Smooth muscle cell (in vitro differentiated cells): ENCODE measurements around the gene NOD1. TPM values are rescaled to one million over a fixed set of nuclear protein-coding genes. Genes with fewer than 3 reads are reported as not detected.

Experiments used
- DNase-seq: peaks from one replicate; lab custom pipeline; 2025; ENCODE audit not compliant: unreplicated experiment; lab: John Stamatoyannopoulos, UW
- H2AFZ ChIP-seq: fragments of 200-600 bp; sonication (generic); 2 replicates; pipeline ENCODE4 v1.6.0; 2016; ENCODE audit warnings: antibody characterized with exemption, low read depth, mild to moderate bottlenecking
- H3F3A ChIP-seq: fragments of 200-600 bp; sonication (generic); 2 replicates; pipeline ENCODE4 v1.6.0; 2017; ENCODE audit warnings: antibody characterized with exemption, low read depth
- H3K27ac ChIP-seq: fragments of 200-600 bp; sonication (generic); 2 replicates; pipeline ENCODE4 v1.5.1; 2016; ENCODE audit warnings: low read depth, mild to moderate bottlenecking
- H3K27me3 ChIP-seq: fragments of 200-600 bp; sonication (generic); 2 replicates; pipeline ENCODE4 v1.6.1; 2016; ENCODE audit warnings: low read depth, mild to moderate bottlenecking
- H3K36me3 ChIP-seq: fragments of 200-600 bp; sonication (generic); 2 replicates; pipeline ENCODE4 v1.5.1; 2016; ENCODE audit warnings: low read depth
- H3K4me1 ChIP-seq: fragments of 200-600 bp; sonication (generic); 2 replicates; pipeline ENCODE4 v1.5.1; 2016; ENCODE audit warnings: low read depth
- H3K4me2 ChIP-seq: fragments of 200-600 bp; sonication (generic); 2 replicates; pipeline ENCODE4 v1.6.0; 2016; ENCODE audit warnings: mild to moderate bottlenecking
- H3K4me3 ChIP-seq: fragments of 200-600 bp; sonication (generic); 2 replicates; pipeline ENCODE4 v1.5.1; 2016; ENCODE audit warnings: mild to moderate bottlenecking
- H3K79me2 ChIP-seq: fragments of 200-600 bp; sonication (generic); 2 replicates; pipeline ENCODE4 v1.6.0; 2016; ENCODE audit warnings: low read depth, mild to moderate bottlenecking
- H3K9ac ChIP-seq: fragments of 200-600 bp; sonication (generic); 2 replicates; pipeline ENCODE4 v1.6.0; 2016; ENCODE audit warnings: low read depth
- H3K9me3 ChIP-seq: fragments of 200-600 bp; sonication (generic); replicated peaks from 2 replicates; pipeline ENCODE4 v1.5.1; 2016; ENCODE audit warnings: low read depth
- H4K20me1 ChIP-seq: fragments of 200-600 bp; sonication (generic); 2 replicates; pipeline ENCODE4 v1.6.0; 2016; ENCODE audit warnings: low read depth
- CTCF ChIP-seq: fragments of 200-600 bp; sonication (generic); IDR thresholded peaks from 2 replicates; pipeline ENCODE4 v1.5.1; 2017; ENCODE audit warnings: borderline replicate concordance, mild to moderate bottlenecking, antibody characterized with exemption; ENCODE audit not compliant: insufficient read depth, poor library complexity, severe bottlenecking
- WGBS: methylation state at CpG from one replicate; pipeline ENCODE4 v1.1.7; 2016; ENCODE audit warnings: low lambda C conversion rate; 5-methylcytosine and 5-hydroxymethylcytosine counted together
- polyA plus RNA-seq: library from polyadenylated mRNA; unstranded; fragments of >200 nt; fragmentation: Nextera tagmentation; extraction: Ambion mirVana; gene quantifications from 2 replicates; pipeline ENCODE4 v1.2.1, GENCODE V29; 2016
- total RNA-seq: library from RNA; depleted of rRNA; stranded (reverse); fragments of >200 nt; gene quantifications from 2 replicates; pipeline ENCODE4 v1.2.3, GENCODE V29; 2014

NOD1 gene
- total and polyA plus RNA-seq, 2 experiments from 2014 or later: 8.6 to 10.5 TPM

GRCh38 chr7:30413864-30414263 is 64.7 kb downstream of the NOD1 start:
- no peak overlapping the region for H3K27ac ChIP-seq
- H3K36me3 ChIP-seq: no peaks in the 10 kb centered on the region
- H3K9me3 ChIP-seq: no peaks in the 10 kb centered on the region
- peaks cover 4% of the 10 kb centered on the region for H3K27me3 ChIP-seq
- H3K4me2 ChIP-seq: no peak overlapping the region
- no peak overlapping the region for H3K9ac ChIP-seq
- no peak for TF ChIP-seq CTCF
- no peaks in the 10 kb centered on the region for H4K20me1 ChIP-seq
- no peak overlapping the region for H3K4me3 ChIP-seq
- no peak overlapping the region for H2AFZ ChIP-seq
- H3K4me1 ChIP-seq: peaks cover 3% of the 10 kb centered on the region
- WGBS: 91% methylated on average over 7 of the region's 7 CpGs
- H3F3A ChIP-seq: no peaks in the 10 kb centered on the region
- no peaks in the 10 kb centered on the region for H3K79me2 ChIP-seq
- no peak for DNase-seq

GRCh38 chr7:30412782-30413504 is 65.6 kb downstream of the NOD1 start:
- H3K9me3 ChIP-seq: no peaks in the 10 kb centered on the region
- H3K27me3 ChIP-seq: peaks cover 4% of the 10 kb centered on the region
- no peak overlapping the region for H2AFZ ChIP-seq
- H3F3A ChIP-seq: no peaks in the 10 kb centered on the region
- H3K4me2 ChIP-seq: no peak overlapping the region
- H4K20me1 ChIP-seq: no peaks in the 10 kb centered on the region
- no peak overlapping the region for H3K27ac ChIP-seq
- no peak overlapping the region for H3K4me3 ChIP-seq
- no peak for DNase-seq
- peak; percentile 49 for TF ChIP-seq CTCF
- 53% methylated on average over 5 of the region's 5 CpGs for WGBS
- no peaks in the 10 kb centered on the region for H3K36me3 ChIP-seq
- H3K9ac ChIP-seq: no peak overlapping the region
- H3K79me2 ChIP-seq: no peaks in the 10 kb centered on the region
- peaks cover 3% of the 10 kb centered on the region for H3K4me1 ChIP-seq

DNA sequence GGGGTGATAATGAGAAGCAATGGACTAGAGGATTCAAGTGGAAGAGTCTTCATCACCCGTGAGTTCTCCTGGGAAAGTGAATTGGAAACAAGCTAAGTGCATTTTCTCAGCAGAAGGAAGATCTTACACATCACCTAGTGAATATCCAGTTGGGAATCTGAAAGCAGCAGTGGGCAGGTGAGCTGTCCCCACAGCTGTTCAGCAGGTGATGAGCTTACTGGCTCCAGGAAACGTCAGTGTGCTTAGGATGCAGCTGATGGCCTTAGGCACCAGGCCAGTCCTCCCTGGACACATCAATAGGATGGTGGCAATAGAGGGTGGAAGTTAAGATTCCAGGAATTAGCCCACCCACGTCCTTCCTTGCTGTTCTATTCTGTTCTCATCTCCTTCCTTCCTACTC is 66.7 kb downstream of the NOD1 start:
- H3K9me3 ChIP-seq: no peaks in the 10 kb centered on the region
- no peak overlapping the region for H3K4me2 ChIP-seq
- no peak overlapping the region for H3K4me3 ChIP-seq
- no peak overlapping the region for H2AFZ ChIP-seq
- no peaks in the 10 kb centered on the region for H3F3A ChIP-seq
- no peaks in the 10 kb centered on the region for H4K20me1 ChIP-seq
- peaks cover 4% of the 10 kb centered on the region for H3K27me3 ChIP-seq
- H3K79me2 ChIP-seq: no peaks in the 10 kb centered on the region
- DNase-seq: no peak
- H3K9ac ChIP-seq: no peak overlapping the region
- no peaks in the 10 kb centered on the region for H3K36me3 ChIP-seq
- H3K27ac ChIP-seq: no peak overlapping the region
- peaks cover 3% of the 10 kb centered on the region for H3K4me1 ChIP-seq
- 83% methylated on average over 3 of the region's 3 CpGs for WGBS
- no peak for TF ChIP-seq CTCF

- Histone ChIP-seq H3K4me1 (peaks cover 3% of the 10 kb centered on the region), H3K27ac (no peak overlapping the region), H4K20me1 (no peaks in the 10 kb centered on the region), H3K9me3 (no peaks in the 10 kb centered on the region), H3K36me3 (no peaks in the 10 kb centered on the region), H3K27me3 (peaks cover 4% of the 10 kb centered on the region), H3F3A (no peaks in the 10 kb centered on the region), H2AFZ (no peak overlapping the region), H3K4me2 (no peak overlapping the region), H3K9ac (no peak overlapping the region), H3K4me3 (no peak overlapping the region), H3K79me2 (no peaks in the 10 kb centered on the region)
- DNase-seq: no peak
- 90% methylated on average over 2 of the region's 2 CpGs for WGBS
- no peak for TF ChIP-seq CTCF
Observed at GRCh38 chr7:30411173-30411572, 67.4 kb downstream of the NOD1 start.
